Stimulated activated effector memory CD8-positive, alpha-beta T cell treated with anti-CD3 and anti-CD28 coated beads, Interleukin-12 subunit alpha, Interleukin-12 subunit beta, amount 100 ng/mL, for 72 hours (primary cell): Measurements from ENCODE around the gene EXOC6B.
"Not testable (repeated sequence)": the region's sequence is repeated elsewhere in the genome, so short reads cannot be mapped to it uniquely, and the experiment has no call there.

ENCODE experiments used
- ATAC-seq: fragments of 150-1000 bp; cut with Tn5 transposase; 2 replicates; pipeline ENCODE4 v1.10.0; 2021
- DNase-seq, 2 donors: peaks; one replicate each; pipeline ENCODE4 v3.0.0; 2021 to 2022; ENCODE audit warnings: low spot score in 2 of 2
- H3K27ac Mint-ChIP-seq: one replicate; pipeline ENCODE4 v1.8.0; 2022; ENCODE audit warnings: mild to moderate bottlenecking, mixed read lengths
- H3K36me3 Mint-ChIP-seq: one replicate; pipeline ENCODE4 v1.8.0; 2022; ENCODE audit warnings: mild to moderate bottlenecking, mixed read lengths
- H3K4me1 Mint-ChIP-seq: one replicate; pipeline ENCODE4 v1.8.0; 2022; ENCODE audit warnings: mixed read lengths
- H3K4me3 Mint-ChIP-seq: one replicate; pipeline ENCODE4 v1.8.0; 2022; ENCODE audit warnings: mild to moderate bottlenecking, mixed read lengths
- H3K9me3 Mint-ChIP-seq: one replicate; pipeline ENCODE4 v1.8.0; 2022; ENCODE audit warnings: mixed read lengths

The EXOC6B gene

DNA sequence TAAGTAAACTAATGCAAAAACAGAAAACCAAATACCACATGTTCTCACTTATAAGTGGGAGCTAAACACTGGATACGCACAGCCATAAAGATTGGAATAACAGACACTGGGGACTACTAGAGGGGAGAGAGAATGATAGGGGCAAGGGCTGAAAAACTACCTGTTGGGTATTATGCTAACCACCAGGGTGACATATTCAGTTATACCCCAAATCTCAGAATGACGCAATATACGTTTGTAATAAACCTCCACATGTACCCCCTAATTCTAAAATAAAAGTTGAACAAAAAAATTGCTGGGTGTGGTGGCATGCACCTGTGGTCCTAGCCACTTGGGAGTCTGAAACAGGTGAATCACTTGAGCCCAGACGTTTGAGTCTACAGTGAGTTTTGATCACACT lies 157.2 kb downstream of the EXOC6B start:
- Mint-ChIP-seq H3K4me1 (no peaks in the 10 kb centered on the region), H3K4me3 (no peak overlapping the region), H3K9me3 (peaks cover 13% of the 10 kb centered on the region), H3K36me3 (no peaks in the 10 kb centered on the region), H3K27ac (no peak overlapping the region)
- no peak for DNase-seq
- ATAC-seq = no peak

DNA sequence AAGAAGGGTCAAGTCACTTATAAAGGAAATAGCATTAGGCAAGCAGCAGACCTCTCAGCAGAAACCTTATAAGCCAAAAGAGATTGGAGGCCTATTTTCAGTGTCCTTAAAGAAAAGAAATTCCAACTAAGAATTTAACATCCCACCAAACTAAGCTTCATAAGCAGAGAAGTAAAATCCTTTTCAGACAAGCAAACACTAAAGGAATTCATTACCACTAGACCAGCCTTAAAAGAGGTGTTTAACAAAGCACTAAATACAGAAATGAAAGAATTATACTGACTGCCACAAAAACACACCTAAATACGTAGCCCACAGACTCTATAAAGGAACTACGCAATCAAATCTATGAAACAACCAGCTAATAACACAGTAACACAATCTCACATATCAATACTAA lies 160.4 kb downstream of the EXOC6B start:
- Mint-ChIP-seq H3K9me3 (peaks cover 13% of the 10 kb centered on the region), H3K4me3 (no peak overlapping the region), H3K27ac (no peak overlapping the region), H3K4me1 (no peaks in the 10 kb centered on the region), H3K36me3 (no peaks in the 10 kb centered on the region)
- ATAC-seq = no peak
- DNase-seq = no peak

DNA sequence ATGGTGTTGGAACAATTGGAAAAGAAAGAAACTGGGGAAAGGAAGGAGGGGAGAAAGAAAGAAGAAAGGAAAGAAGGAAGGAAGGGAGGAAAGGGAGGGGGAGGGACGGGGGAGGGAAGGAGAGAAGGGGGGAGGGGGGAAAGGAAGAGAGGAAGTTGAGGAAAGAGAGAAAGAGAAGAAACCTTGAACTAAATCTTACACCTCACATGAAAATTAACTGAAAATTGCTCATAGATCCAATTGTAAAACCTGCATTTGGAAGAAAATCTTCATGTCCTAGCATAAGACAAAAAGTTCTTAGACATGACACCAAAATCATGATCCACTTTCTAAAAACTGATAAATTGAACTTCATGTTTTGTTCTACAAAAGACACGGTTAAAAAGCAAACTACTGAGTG lies 163.8 kb downstream of the EXOC6B start:
- H3K9me3 Mint-ChIP-seq = peaks cover 7% of the 10 kb centered on the region
- no peaks in the 10 kb centered on the region for H3K36me3 Mint-ChIP-seq
- ATAC-seq (no peak), DNase-seq (no peak)
- no peak overlapping the region for H3K27ac Mint-ChIP-seq
- no peaks in the 10 kb centered on the region for H3K4me1 Mint-ChIP-seq
- no peak overlapping the region for H3K4me3 Mint-ChIP-seq

DNA sequence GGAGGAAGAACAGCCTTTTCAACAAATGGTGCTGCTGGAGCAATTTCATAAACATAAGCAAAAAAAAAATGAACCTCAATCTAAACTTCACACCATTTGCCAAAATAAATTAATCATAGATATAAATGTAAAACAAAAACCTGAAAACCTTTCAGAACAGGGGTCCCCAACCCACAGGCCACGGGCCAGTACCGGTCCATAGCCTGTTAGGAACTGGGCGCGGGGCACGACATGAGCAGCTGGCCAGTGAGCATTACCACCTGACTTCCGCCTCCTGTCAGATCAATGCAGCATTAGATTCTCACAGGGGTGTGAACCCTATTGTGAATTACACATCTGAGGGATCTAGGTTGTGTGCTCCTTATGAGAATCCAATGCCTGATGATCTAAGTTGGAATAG lies 176.0 kb downstream of the EXOC6B start:
- DNase-seq (no peak), ATAC-seq (no peak)
- Mint-ChIP-seq H3K4me1 (peaks cover 6% of the 10 kb centered on the region), H3K36me3 (peaks cover 6% of the 10 kb centered on the region), H3K27ac (no peak overlapping the region), H3K4me3 (no peak overlapping the region), H3K9me3 (peaks cover 11% of the 10 kb centered on the region)

DNA sequence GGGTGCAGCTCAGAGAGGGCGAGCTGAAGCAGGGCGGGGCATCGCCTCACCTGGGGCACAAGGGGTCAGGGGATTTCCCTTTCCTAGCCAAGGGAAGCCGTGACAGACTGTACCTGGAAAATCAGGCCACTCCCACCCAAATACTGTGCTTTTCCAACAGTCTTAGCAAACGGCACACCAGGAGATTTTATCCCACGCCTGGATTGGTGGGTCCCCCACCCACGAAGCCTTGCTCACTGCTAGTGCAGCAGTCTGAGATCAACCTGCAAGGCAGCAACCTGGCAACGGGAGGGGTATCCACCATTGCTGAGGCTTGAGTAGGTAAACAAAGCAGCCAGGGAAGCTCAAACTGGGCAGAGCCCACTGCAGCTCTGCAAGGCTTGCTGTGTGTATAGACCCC lies 184.6 kb downstream of the EXOC6B start:
- peaks cover 13% of the 10 kb centered on the region for H3K4me1 Mint-ChIP-seq
- not testable (repeated sequence) for H3K27ac Mint-ChIP-seq, H3K4me3 Mint-ChIP-seq, H3K36me3 Mint-ChIP-seq, ATAC-seq, DNase-seq
- H3K9me3 Mint-ChIP-seq = peaks cover 13% of the 10 kb centered on the region

DNA sequence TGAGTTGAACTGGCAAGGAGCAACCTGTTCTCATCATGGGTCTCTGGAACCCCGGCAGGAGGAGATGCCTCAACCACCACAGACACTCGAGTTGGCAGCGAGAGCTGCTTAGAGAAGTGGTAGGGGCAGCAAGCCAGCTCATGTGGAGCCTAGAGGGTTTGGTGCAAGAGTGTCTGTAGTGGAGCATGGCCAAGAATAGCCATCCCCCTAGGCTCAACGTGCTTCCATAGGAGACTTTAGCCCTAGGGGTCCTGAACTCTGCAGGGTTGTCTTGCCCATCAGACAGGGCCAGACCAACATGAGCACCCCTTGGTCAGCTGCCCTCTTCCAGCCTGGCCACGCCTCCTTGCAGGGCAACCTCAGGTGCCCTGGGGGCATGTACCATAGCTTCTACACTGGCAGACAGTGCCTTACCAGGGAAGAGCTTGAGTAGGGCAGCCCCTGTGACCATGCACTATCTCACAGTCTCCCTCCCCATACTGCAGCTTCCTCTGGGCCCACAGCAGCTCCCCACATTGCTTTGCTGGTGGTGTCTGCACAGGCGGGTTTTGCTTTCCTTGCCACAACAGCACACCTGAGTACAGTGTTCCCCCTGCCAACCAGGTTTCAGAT lies 187.1 kb downstream of the EXOC6B start:
- no peaks in the 10 kb centered on the region for H3K36me3 Mint-ChIP-seq
- H3K4me1 Mint-ChIP-seq = peaks cover 7% of the 10 kb centered on the region

DNA sequence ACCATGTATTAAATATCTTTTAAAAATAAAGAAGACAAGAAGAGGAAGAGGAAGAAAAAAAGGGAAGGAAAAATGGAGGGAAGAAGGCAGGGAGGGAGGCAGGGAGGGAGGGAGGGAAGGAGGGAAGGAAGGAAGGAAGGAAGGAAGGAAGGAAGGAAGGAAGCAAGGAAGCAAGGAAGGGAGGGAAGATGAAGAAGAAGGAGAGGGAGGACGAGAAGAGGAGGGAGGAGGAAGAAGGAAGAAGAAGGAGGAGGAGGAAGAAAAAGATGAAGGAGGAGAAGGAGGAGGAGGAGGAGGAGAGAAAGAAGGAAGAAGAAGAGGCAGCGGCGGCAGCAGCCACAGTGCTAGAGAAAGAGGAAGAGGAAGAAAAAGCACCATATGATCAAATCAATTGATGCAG lies 189.6 kb downstream of the EXOC6B start:
- H3K4me1 Mint-ChIP-seq = peaks cover 7% of the 10 kb centered on the region
- no peaks in the 10 kb centered on the region for H3K36me3 Mint-ChIP-seq
- no peaks in the 10 kb centered on the region for H3K9me3 Mint-ChIP-seq
- H3K4me3 Mint-ChIP-seq = no peak overlapping the region
- no peak for ATAC-seq
- H3K27ac Mint-ChIP-seq = no peak overlapping the region
- no peak for DNase-seq

More for the DNA sequence above, 187.1 kb downstream of the EXOC6B start:
- no peak overlapping the region for H3K4me3 Mint-ChIP-seq
- no peaks in the 10 kb centered on the region for H3K9me3 Mint-ChIP-seq
- no peak overlapping the region for H3K27ac Mint-ChIP-seq
- no peak for DNase-seq
- ATAC-seq = peak; percentile 31

DNA sequence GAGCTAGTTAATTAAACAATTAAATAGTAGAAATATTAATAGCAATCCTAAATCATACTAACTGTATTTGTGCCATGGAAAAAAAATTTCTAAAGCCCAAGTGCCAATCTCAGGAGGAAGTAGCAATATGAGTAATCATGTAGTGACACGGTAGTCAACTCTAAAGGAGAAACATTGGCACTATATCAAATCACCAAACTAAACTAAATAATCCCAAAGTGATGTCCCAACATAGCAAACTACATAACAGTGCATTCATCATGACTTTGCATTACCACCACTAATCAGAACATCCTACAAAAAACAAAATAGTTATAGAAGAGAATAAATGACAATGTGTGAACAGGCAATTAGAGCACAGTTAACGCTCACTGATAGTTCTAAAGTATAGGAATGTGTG lies 195.1 kb downstream of the EXOC6B start:
- no peak overlapping the region for H3K27ac Mint-ChIP-seq
- no peak overlapping the region for H3K4me3 Mint-ChIP-seq
- no peaks in the 10 kb centered on the region for H3K9me3 Mint-ChIP-seq
- H3K36me3 Mint-ChIP-seq = no peaks in the 10 kb centered on the region
- ATAC-seq = no peak
- no peaks in the 10 kb centered on the region for H3K4me1 Mint-ChIP-seq
- DNase-seq = no peak

DNA sequence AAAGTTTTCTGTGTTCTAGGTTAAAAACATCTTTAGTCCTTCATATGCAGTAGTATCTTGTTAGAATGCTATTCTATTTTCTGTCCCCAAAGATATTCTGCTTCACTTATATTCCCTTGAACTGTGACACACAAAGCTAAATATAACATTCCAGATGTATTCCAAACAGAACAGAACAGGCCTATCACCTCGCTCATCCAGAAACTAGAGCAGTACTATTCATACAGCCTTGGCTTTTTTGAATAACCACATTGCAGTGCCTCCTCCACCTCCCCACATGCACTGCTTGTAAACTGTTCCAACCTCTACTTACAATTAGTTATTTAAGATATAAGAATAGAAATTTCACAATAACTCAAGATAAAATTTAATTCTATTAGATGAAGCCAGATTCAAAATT lies 196.8 kb downstream of the EXOC6B start:
- Mint-ChIP-seq H3K36me3 (no peaks in the 10 kb centered on the region), H3K4me3 (no peak overlapping the region), H3K27ac (no peak overlapping the region), H3K4me1 (no peaks in the 10 kb centered on the region), H3K9me3 (no peaks in the 10 kb centered on the region)
- DNase-seq (no peak), ATAC-seq (no peak)

DNA sequence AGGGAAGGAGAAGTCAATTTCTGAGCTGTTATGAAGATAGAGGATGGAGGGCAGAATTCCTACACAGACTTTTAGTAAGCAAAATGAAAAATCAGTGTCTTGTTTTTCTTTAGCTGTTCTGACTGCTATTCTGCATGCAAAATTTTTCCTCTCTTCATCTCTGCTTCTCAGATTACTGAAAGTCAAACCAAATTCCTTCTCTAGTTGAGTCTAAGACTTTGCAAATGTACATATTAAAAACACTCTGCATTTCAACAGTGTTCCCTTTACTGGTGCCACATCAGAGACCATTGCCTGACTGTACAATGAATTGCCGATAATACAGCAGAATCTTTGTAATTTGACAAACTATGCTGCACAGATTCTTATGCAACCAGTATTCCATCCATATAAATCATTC lies 198.8 kb downstream of the EXOC6B start:
- no peaks in the 10 kb centered on the region for H3K36me3 Mint-ChIP-seq
- no peaks in the 10 kb centered on the region for H3K9me3 Mint-ChIP-seq
- no peak overlapping the region for H3K4me3 Mint-ChIP-seq
- H3K4me1 Mint-ChIP-seq = no peaks in the 10 kb centered on the region
- ATAC-seq (no peak), DNase-seq (no peak)
- no peak overlapping the region for H3K27ac Mint-ChIP-seq

DNA sequence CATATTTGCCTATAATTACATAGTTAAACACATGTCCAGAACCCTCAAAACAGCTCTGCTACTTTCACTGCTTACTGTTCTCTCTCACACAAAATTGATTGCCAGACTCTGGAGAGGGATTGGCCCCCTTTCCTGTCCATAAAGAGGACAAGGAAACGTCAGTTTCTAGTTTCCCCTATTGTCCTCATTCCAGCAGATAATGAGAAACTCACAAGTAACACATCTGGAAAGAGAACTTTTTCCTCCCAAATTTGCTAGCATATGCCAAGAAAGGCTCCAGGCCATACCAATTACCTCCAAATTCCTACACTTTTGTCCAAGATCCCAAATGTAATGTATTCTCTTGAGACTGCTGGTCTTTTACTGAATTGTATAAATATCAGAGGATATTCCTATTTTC lies 200.5 kb downstream of the EXOC6B start:
- DNase-seq (no peak), ATAC-seq (no peak)
- H3K4me3 Mint-ChIP-seq = no peak overlapping the region
- no peaks in the 10 kb centered on the region for H3K36me3 Mint-ChIP-seq
- H3K27ac Mint-ChIP-seq = no peak overlapping the region
- H3K9me3 Mint-ChIP-seq = no peaks in the 10 kb centered on the region
- no peaks in the 10 kb centered on the region for H3K4me1 Mint-ChIP-seq

DNA sequence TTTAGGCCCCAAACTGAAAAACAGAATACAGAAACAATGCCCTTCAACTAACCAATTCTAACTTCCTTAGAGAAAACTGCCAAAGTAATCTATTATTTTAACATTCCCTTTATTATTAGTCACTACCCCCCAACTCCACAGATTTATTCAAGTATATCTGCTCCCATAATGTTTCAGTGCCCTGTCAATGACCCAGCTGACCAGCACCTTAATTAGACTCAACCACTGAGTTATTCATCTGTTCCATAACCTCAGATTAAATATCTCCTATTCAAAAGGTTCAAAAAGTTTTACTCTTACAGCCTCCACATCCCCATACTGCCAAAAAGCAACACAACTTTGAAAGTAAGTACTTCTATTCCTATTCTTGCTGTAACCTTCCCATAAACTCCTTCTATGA lies 202.4 kb downstream of the EXOC6B start:
- no peak for DNase-seq
- ATAC-seq = no peak
- Mint-ChIP-seq H3K4me1 (no peaks in the 10 kb centered on the region), H3K27ac (no peak overlapping the region), H3K36me3 (no peaks in the 10 kb centered on the region), H3K9me3 (peaks cover 5% of the 10 kb centered on the region), H3K4me3 (no peak overlapping the region)

DNA sequence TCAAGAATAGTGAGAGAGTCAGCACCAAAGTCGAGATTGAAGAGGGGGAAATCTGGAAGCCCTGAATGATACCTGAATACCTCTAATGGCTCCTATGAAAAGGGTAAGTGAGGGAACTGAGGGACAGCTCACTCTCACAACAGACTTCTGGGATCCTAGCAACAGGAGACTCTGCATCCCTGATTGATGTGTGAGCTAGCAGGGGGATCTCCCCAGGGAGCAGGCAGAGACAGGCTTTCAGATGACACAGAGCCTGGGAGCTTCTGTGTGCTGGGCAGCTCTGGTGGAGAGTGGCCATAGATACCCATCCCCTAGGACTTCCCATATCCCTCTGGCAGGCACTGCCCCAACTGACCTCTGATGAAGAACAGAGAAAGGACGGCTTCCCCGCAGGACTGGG lies 206.2 kb downstream of the EXOC6B start:
- Mint-ChIP-seq H3K9me3 (peaks cover 8% of the 10 kb centered on the region), H3K36me3 (no peaks in the 10 kb centered on the region), H3K4me1 (peaks cover 5% of the 10 kb centered on the region), H3K4me3 (no peak overlapping the region), H3K27ac (no peak overlapping the region)
- ATAC-seq (no peak), DNase-seq (no peak)

DNA sequence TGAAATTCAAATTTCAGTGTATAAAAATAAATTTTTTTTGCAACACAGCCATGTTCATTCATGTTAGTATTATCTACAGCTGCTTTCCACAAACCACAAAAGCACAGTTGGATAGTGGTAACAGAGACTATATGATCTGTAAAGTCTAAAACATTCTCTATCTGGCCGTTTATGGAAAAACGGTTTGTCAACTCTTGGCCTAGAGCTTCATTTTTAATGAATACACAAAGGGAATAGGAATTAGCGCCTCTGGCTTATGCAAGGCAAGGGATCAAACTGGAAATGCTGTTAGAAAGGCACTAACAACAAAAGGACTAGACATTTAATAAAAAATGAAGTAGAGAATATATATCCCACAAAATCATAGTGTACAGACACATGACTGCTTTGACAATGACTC lies 211.9 kb downstream of the EXOC6B start:
- no peak overlapping the region for H3K4me3 Mint-ChIP-seq
- DNase-seq = no peak
- no peak for ATAC-seq
- peaks cover 7% of the 10 kb centered on the region for H3K4me1 Mint-ChIP-seq
- peaks cover 7% of the 10 kb centered on the region for H3K9me3 Mint-ChIP-seq
- no peak overlapping the region for H3K27ac Mint-ChIP-seq
- H3K36me3 Mint-ChIP-seq = no peaks in the 10 kb centered on the region

DNA sequence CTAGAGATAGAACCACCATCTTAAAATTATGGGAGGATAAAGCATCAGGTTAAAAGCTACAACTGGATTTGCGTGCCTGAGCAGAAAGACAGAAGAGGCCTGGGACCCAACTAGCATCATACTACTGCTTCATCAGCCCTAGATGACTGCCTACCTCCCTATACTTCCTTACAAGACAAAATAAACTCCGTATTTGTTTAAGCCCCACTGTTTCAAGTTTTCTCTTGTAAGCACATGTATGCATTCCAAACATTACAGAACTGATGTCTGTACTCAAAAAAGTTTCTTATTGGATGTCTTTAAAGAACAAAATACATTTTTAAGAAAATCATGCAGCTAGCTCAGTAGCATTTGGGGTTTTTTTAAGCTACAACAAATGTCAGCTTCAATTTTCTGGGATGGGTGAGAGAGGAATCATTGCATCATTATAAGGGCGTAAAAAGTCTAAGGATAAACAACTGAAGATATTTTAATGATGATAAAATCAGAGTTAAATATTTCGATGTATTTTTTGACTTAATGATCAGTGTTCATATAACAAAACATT lies 213.1 kb downstream of the EXOC6B start:
- Mint-ChIP-seq H3K36me3 (no peaks in the 10 kb centered on the region), H3K4me3 (no peak overlapping the region), H3K27ac (no peak overlapping the region), H3K4me1 (peaks cover 7% of the 10 kb centered on the region), H3K9me3 (peaks cover 3% of the 10 kb centered on the region)
- DNase-seq (no peak), ATAC-seq (no peak)

DNA sequence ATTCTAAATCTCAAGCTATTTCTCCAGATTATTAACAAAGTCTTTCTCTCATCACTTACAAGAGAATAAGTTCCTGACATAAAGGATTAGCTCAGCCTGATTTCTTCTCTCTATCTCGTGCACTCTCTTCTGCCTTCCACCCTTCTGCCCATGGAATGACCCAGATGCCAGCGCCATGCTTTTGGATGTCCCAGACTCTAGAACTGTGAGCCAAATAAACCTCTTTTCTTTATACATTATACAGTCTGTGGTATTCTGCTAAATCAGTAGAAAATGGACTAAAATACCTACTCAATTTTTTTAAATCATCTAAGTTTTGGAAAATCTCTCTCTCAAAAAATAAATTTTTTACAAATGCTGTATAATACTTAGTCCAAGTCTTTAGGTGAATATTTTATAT lies 218.6 kb downstream of the EXOC6B start:
- DNase-seq = no peak
- no peak for ATAC-seq
- H3K9me3 Mint-ChIP-seq = no peaks in the 10 kb centered on the region
- no peaks in the 10 kb centered on the region for H3K36me3 Mint-ChIP-seq
- peaks cover 13% of the 10 kb centered on the region for H3K4me1 Mint-ChIP-seq
- H3K4me3 Mint-ChIP-seq = no peak overlapping the region
- no peak overlapping the region for H3K27ac Mint-ChIP-seq
